Measurements from ENCODE around the gene TSEN2. TPM values are rescaled to one million over a fixed set of nuclear protein-coding genes. Genes with fewer than 3 reads are reported as not detected.

The TSEN2 gene
- total RNA-seq, 1 experiment from 2014 or later = 35.5 TPM

GRCh38 chr3:12558706-12559105 is 74.4 kb downstream of the TSEN2 start:
- DNase-seq (ENCODE audit: low read depth, low spot score) (no peak), ATAC-seq (no peak)
- Histone ChIP-seq H3K9me3 (ENCODE audit: control insufficient read depth in 1 of 2, insufficient read depth in 1 of 2, low read depth in 1 of 2, low read length in 2 of 2) (no peaks in the 10 kb centered on the region), H3K4me1 (ENCODE audit: control insufficient read depth in 1 of 2, insufficient read depth in 2 of 2, low read length in 2 of 2) (peaks cover 8 to 26% of the 10 kb centered on the region in 2 experiments), H3K79me2 (ENCODE audit: insufficient read depth, low read length) (peaks cover 66% of the 10 kb centered on the region), H3K9me2 (ENCODE audit: insufficient read depth) (no peaks in the 10 kb centered on the region), H3K27me3 (ENCODE audit: insufficient read depth, low read length) (no peaks in the 10 kb centered on the region), H3K27ac (ENCODE audit: low read depth, low read length) (no peak overlapping the region), H3K4me2 (ENCODE audit: low read length) (peak overlapping the region; percentile 85), H3K4me3 (replicated peaks in 1 of 2; ENCODE audit: low read depth in 1 of 2, low read length in 2 of 2) (peak overlapping the region in 1 of 2 experiments; percentile 95; a peak in 2 of 4 replicates), H3K9ac (ENCODE audit: low read length) (no peak overlapping the region), H4K20me1 (ENCODE audit: insufficient read depth) (peaks cover 6% of the 10 kb centered on the region; the same call in 1 of the 2 replicates), H3K36me3 (ENCODE audit: control insufficient read depth in 1 of 2, insufficient read depth in 2 of 2, low read length in 2 of 2) (no peaks in the 10 kb centered on the region), H2AFZ (ENCODE audit: low read depth, low read length, poor library complexity, severe bottlenecking) (no peak overlapping the region)
- intact Hi-C loops (cut with micrococcal nuclease) = loop anchor here (5.0 kb wide), 1 partner anchor 104 kb away; the partner anchor contains the start of gene RAF1
- ChIA-PET RAD21 (ENCODE audit: low non-redundant PET in 1 of 2, low total read pairs in 2 of 2, uncharacterized antibody in 2 of 2, unreplicated experiment in 2 of 2) (no interaction called here), CTCF (no interaction called here), POLR2A (no interaction called here)
- BruUV-seq (replicated peaks) = no TSS peak
- no peak for TF ChIP-seq SIN3A (IDR thresholded peaks at IDR 0.05; ENCODE audit: low read depth)
- TF ChIP-seq EZH2 (IDR thresholded peaks at IDR 0.05) = no peak
- TF ChIP-seq FOSL1 (IDR thresholded peaks at IDR 0.05; ENCODE audit: low read depth) = no peak
- no peak for TF ChIP-seq YY1 (IDR thresholded peaks at IDR 0.05; ENCODE audit: extremely low read depth, insufficient replicate concordance, low read depth, low read length)

GRCh38 chr3:12559520-12559919 is 75.2 kb downstream of the TSEN2 start:
- no TSS peak for BruUV-seq (replicated peaks)
- H3K4me3 ChIP-seq (replicated peaks in 1 of 2; ENCODE audit: low read depth in 1 of 2, low read length in 2 of 2) = no peak overlapping the region
- intact Hi-C loops (cut with micrococcal nuclease) = loop anchor here (5.0 kb wide), 1 partner anchor 103 kb away; the partner anchor contains the start of gene RAF1
- CTCF ChIA-PET = no interaction called here
- no peak for TF ChIP-seq CBX3 (IDR thresholded peaks at IDR 0.05; ENCODE audit: low read depth)
- no peak for TF ChIP-seq CTCF (IDR thresholded peaks at IDR 0.05 in 2 of 3, conservative IDR thresholded peaks at IDR 0.05 in 1 of 3; ENCODE audit: borderline replicate concordance in 1 of 3, insufficient read depth in 1 of 3, low read depth in 2 of 3, low read length in 2 of 3)
- peaks cover 6% of the 10 kb centered on the region; the same call in 1 of the 2 replicates for H4K20me1 ChIP-seq (ENCODE audit: insufficient read depth)
- peaks cover 75% of the 10 kb centered on the region for H3K79me2 ChIP-seq (ENCODE audit: insufficient read depth, low read length)
- ATAC-seq = no peak
- RAD21 ChIA-PET (ENCODE audit: low non-redundant PET in 1 of 2, low total read pairs in 2 of 2, uncharacterized antibody in 2 of 2, unreplicated experiment in 2 of 2) = no interaction called here
- H3K9me2 ChIP-seq (ENCODE audit: insufficient read depth) = no peaks in the 10 kb centered on the region
- DNase-seq (ENCODE audit: low read depth, low spot score) = no peak
- no peak overlapping the region for H3K4me2 ChIP-seq (ENCODE audit: low read length)
- peaks cover 8 to 26% of the 10 kb centered on the region in 2 experiments for H3K4me1 ChIP-seq (ENCODE audit: control insufficient read depth in 1 of 2, insufficient read depth in 2 of 2, low read length in 2 of 2)
- no peak overlapping the region for H2AFZ ChIP-seq (ENCODE audit: low read depth, low read length, poor library complexity, severe bottlenecking)
- H3K9me3 ChIP-seq (ENCODE audit: control insufficient read depth in 1 of 2, insufficient read depth in 1 of 2, low read depth in 1 of 2, low read length in 2 of 2) = no peaks in the 10 kb centered on the region
- H3K9ac ChIP-seq (ENCODE audit: low read length) = no peak overlapping the region
- no peaks in the 10 kb centered on the region for H3K36me3 ChIP-seq (ENCODE audit: control insufficient read depth in 1 of 2, insufficient read depth in 2 of 2, low read length in 2 of 2)
- H3K27me3 ChIP-seq (ENCODE audit: insufficient read depth, low read length) = no peaks in the 10 kb centered on the region
- POLR2A ChIA-PET = no interaction called here
- H3K27ac ChIP-seq (ENCODE audit: low read depth, low read length) = no peak overlapping the region

All from HCT116 (cell line).